H9 (cell line): ENCODE measurements around the gene WDR75. TPM values are rescaled to one million over a fixed set of nuclear protein-coding genes. Genes with fewer than 3 reads are reported as not detected.

Source experiments
- DNase-seq: peaks from one replicate; pipeline ENCODE4 v3.0.0-alpha.2; 2017
- H2AFZ ChIP-seq: one replicate; pipeline ENCODE4 v1.6.1; 2013; ENCODE audit warnings: mild to moderate bottlenecking, low read length, control low read depth, moderate library complexity
- H2AK5ac ChIP-seq: 2 replicates; pipeline ENCODE4 v1.6.1; 2013; ENCODE audit warnings: low read length, control low read depth, mixed read lengths; ENCODE audit not compliant: insufficient read length
- H2BK120ac ChIP-seq: one replicate; pipeline ENCODE4 v1.6.1; 2013; ENCODE audit warnings: low read depth, mild to moderate bottlenecking, low read length, control low read depth, inconsistent platforms; ENCODE audit not compliant: poor library complexity, severe bottlenecking
- H2BK12ac ChIP-seq: 2 replicates; pipeline ENCODE4 v1.6.1; 2013; ENCODE audit warnings: low read length, control low read depth, mixed read lengths, low read depth; ENCODE audit not compliant: insufficient read length
- H2BK15ac ChIP-seq: 2 replicates; pipeline ENCODE4 v1.6.1; 2013; ENCODE audit warnings: low read depth, low read length, control low read depth
- H2BK20ac ChIP-seq: one replicate; pipeline ENCODE4 v1.6.1; 2013; ENCODE audit warnings: low read depth, mild to moderate bottlenecking, low read length, control low read depth, inconsistent platforms; ENCODE audit not compliant: poor library complexity, severe bottlenecking
- H2BK5ac ChIP-seq: 2 replicates; pipeline ENCODE4 v1.6.1; 2013; ENCODE audit warnings: low read length, control low read depth, mixed read lengths; ENCODE audit not compliant: insufficient read length
- H3K14ac ChIP-seq: 2 replicates; pipeline ENCODE4 v1.6.1; 2013; ENCODE audit warnings: low read length, control low read depth; ENCODE audit not compliant: insufficient read depth
- H3K18ac ChIP-seq: 2 replicates; pipeline ENCODE4 v1.6.1; 2013; ENCODE audit warnings: low read depth, mild to moderate bottlenecking, mixed read lengths, low read length, control low read depth; ENCODE audit not compliant: insufficient read length
- H3K23ac ChIP-seq: 2 replicates; pipeline ENCODE4 v1.6.1; 2013; ENCODE audit warnings: low read length, control low read depth, mixed read lengths, low read depth; ENCODE audit not compliant: insufficient read length
- H3K23me2 ChIP-seq: 2 replicates; pipeline ENCODE4 v1.6.1; 2013; ENCODE audit warnings: low read depth, mild to moderate bottlenecking, mixed read lengths, low read length, control low read depth; ENCODE audit not compliant: insufficient read length, poor library complexity, severe bottlenecking
- H3K27ac ChIP-seq: 2 replicates; pipeline ENCODE4 v1.5.1; 2013; ENCODE audit warnings: low read length, control low read depth, mixed read lengths, low read depth; ENCODE audit not compliant: insufficient read length
- H3K27me3 ChIP-seq: 2 replicates; pipeline ENCODE4 v1.6.1; 2013; ENCODE audit warnings: low read length, control low read depth, inconsistent platforms; ENCODE audit not compliant: insufficient read depth
- H3K4ac ChIP-seq: 2 replicates; pipeline ENCODE4 v1.6.1; 2013; ENCODE audit warnings: low read depth, mild to moderate bottlenecking, control low read depth, inconsistent platforms, low read length, moderate library complexity
- H3K4me1 ChIP-seq: 2 replicates; pipeline ENCODE4 v1.6.1; 2013; ENCODE audit warnings: low read length, control low read depth, inconsistent platforms; ENCODE audit not compliant: insufficient read depth
- H3K4me2 ChIP-seq: 2 replicates; pipeline ENCODE4 v1.6.1; 2013; ENCODE audit warnings: low read length, control low read depth, mixed read lengths; ENCODE audit not compliant: insufficient read length, insufficient read depth
- H3K56ac ChIP-seq: 2 replicates; pipeline ENCODE4 v1.6.1; 2013; ENCODE audit warnings: low read depth, mild to moderate bottlenecking, mixed read lengths, low read length, control low read depth; ENCODE audit not compliant: insufficient read length
- H3K79me1 ChIP-seq: 2 replicates; pipeline ENCODE4 v1.6.1; 2013; ENCODE audit warnings: low read depth, mild to moderate bottlenecking, moderate library complexity, low read length, control low read depth, inconsistent platforms; ENCODE audit not compliant: insufficient read depth, poor library complexity, severe bottlenecking
- H3K79me2 ChIP-seq: 2 replicates; pipeline ENCODE4 v1.6.1; 2013; ENCODE audit warnings: low read length, control low read depth, inconsistent platforms; ENCODE audit not compliant: insufficient read depth
- H3K9ac ChIP-seq: 2 replicates; pipeline ENCODE4 v1.6.1; 2013; ENCODE audit warnings: low read length, control low read depth, mixed read lengths; ENCODE audit not compliant: insufficient read length; ENCODE audit errors: extremely low read depth
- H3K9me3 ChIP-seq: one replicate; pipeline ENCODE4 v1.6.1; 2013; ENCODE audit warnings: low read depth, low read length, inconsistent platforms; ENCODE audit not compliant: control insufficient read depth
- H3T11ph ChIP-seq: one replicate; pipeline ENCODE4 v1.6.1; 2013; ENCODE audit warnings: mild to moderate bottlenecking, low read length, control low read depth, inconsistent platforms
- H4K20me1 ChIP-seq: one replicate; pipeline ENCODE4 v1.6.1; 2013; ENCODE audit not compliant: control insufficient read depth, insufficient read length, insufficient read depth
- H4K5ac ChIP-seq: 2 replicates; pipeline ENCODE4 v1.6.1; 2013; ENCODE audit warnings: low read depth, mild to moderate bottlenecking, mixed read lengths, low read length, control low read depth; ENCODE audit not compliant: insufficient read length
- H4K8ac ChIP-seq: replicated peaks from 2 replicates; pipeline ENCODE4 v1.6.1; 2013; ENCODE audit warnings: low read length, control low read depth, mixed read lengths, low read depth; ENCODE audit not compliant: insufficient read length
- H4K91ac ChIP-seq: 2 replicates; pipeline ENCODE4 v1.6.1; 2013; ENCODE audit warnings: low read depth, mild to moderate bottlenecking, moderate library complexity, mixed read lengths, low read length, control low read depth; ENCODE audit not compliant: insufficient read length
- H3K27ac Mint-ChIP-seq, 3 experiments: 2 replicates in 2 of 3; 3 replicates in 1 of 3; pipeline ENCODE4 v1.8.0; 2020 to 2021; ENCODE audit warnings: mixed read lengths in 3 of 3, mild to moderate bottlenecking in 1 of 3, moderate library complexity in 1 of 3
- H3K27me3 Mint-ChIP-seq: 2 replicates; pipeline ENCODE4 v1.8.0; 2021; ENCODE audit warnings: low read depth, mild to moderate bottlenecking, moderate library complexity, mixed read lengths
- H3K36me3 Mint-ChIP-seq, 3 experiments: 2 replicates in 2 of 3; 3 replicates in 1 of 3; pipeline ENCODE4 v1.8.0; 2020 to 2021; ENCODE audit warnings: low read depth in 3 of 3, mixed read lengths in 3 of 3; ENCODE audit not compliant: insufficient read depth in 1 of 3
- H3K4me1 Mint-ChIP-seq, 2 experiments: 2 replicates each; pipeline ENCODE4 v1.8.0; 2020; ENCODE audit warnings: mixed read lengths in 2 of 2
- H3K4me3 Mint-ChIP-seq, 2 experiments: 2 replicates in 1 of 2; 3 replicates in 1 of 2; pipeline ENCODE4 v1.8.0; 2020 to 2021; ENCODE audit warnings: mild to moderate bottlenecking in 2 of 2, mixed read lengths in 2 of 2, moderate library complexity in 1 of 2
- H3K9me3 Mint-ChIP-seq, 2 experiments: 2 replicates in 1 of 2; 3 replicates in 1 of 2; pipeline ENCODE4 v1.8.0; 2020; ENCODE audit warnings: mild to moderate bottlenecking in 2 of 2, mixed read lengths in 2 of 2, moderate library complexity in 1 of 2
- CTCF ChIP-seq: fragments of 200-600 bp; sonication (generic); conservative IDR thresholded peaks from 3 replicates; pipeline ENCODE4 v1.8.0; 2021; ENCODE audit warnings: antibody characterized with exemption, mild to moderate bottlenecking
- WGBS: extraction: QIAGEN DNeasy Blood & Tissue Kit; methylation state at CpG from one replicate; pipeline ENCODE4 v1.1.7; 2013; ENCODE audit warnings: missing lambda C conversion rate, low lambda C conversion rate, mixed read lengths; ENCODE audit not compliant: insufficient read length; ENCODE audit errors: extremely low coverage; 5-methylcytosine and 5-hydroxymethylcytosine counted together
- total RNA-seq: library from RNA; stranded (reverse); gene quantifications from 2 replicates; pipeline ENCODE4 v1.2.1, GENCODE V29; 2021

The WDR75 gene
- total RNA-seq, 1 experiment from 2014 or later = 80.6 TPM

GRCh38 chr2:189412330-189412953 is 28.8 kb upstream of the WDR75 start:
- Histone ChIP-seq H2BK12ac (no peak overlapping the region), H3K79me1 (no peaks in the 10 kb centered on the region), H3K4ac (no peak overlapping the region), H2BK5ac (no peak overlapping the region), H4K5ac (no peak overlapping the region), H3K9ac (no peak overlapping the region), H2BK120ac (no peak overlapping the region), H2BK15ac (no peak overlapping the region), H3K23me2 (no peaks in the 10 kb centered on the region), H2BK20ac (no peak overlapping the region), H3K9me3 (no peaks in the 10 kb centered on the region), H3K4me2 (no peak overlapping the region), H3K4me1 (no peaks in the 10 kb centered on the region), H2AK5ac (no peak overlapping the region), H3K27me3 (no peaks in the 10 kb centered on the region), H4K8ac (no peak overlapping the region), H3K18ac (no peak overlapping the region), H3K23ac (no peak overlapping the region), H3K27ac (no peak overlapping the region), H3T11ph (no peak overlapping the region), H2AFZ (no peak overlapping the region), H3K14ac (no peak overlapping the region), H4K91ac (no peak overlapping the region), H3K56ac (no peak overlapping the region), H4K20me1 (no peaks in the 10 kb centered on the region), H3K79me2 (no peaks in the 10 kb centered on the region)
- peak; percentile 89 for TF ChIP-seq CTCF
- Mint-ChIP-seq H3K9me3 (no peaks in the 10 kb centered on the region; a peak in 1 of 5 replicates), H3K4me1 (peaks cover 2 to 3% of the 10 kb centered on the region in 2 experiments), H3K36me3 (no peaks in the 10 kb centered on the region), H3K4me3 (no peak overlapping the region), H3K27ac (no peak overlapping the region), H3K27me3 (no peaks in the 10 kb centered on the region)
- no peak for DNase-seq
- 100% methylated on average over 1 of the region's 4 CpGs for WGBS
